ENCODE data around the gene SH3D19. TPM values are rescaled to one million over a fixed set of nuclear protein-coding genes. Genes with fewer than 3 reads are reported as not detected.

The SH3D19 gene
- total RNA-seq, 4 donors from 2014 or later, result 159 to 290 (median 244) TPM

- 50 to 60% methylated on average over 1 of the region's 1 CpG for WGBS, 2 donors
- peaks cover 0 to 48% (median 16%) of the 10 kb centered on the region in 4 donors for H3K4me1 ChIP-seq
- no peak for DNase-seq (ENCODE audit: low spot score in 2 of 2)
- H3K27ac ChIP-seq, result peak overlapping the region in 2 of 4 donors; percentile 92 to 94
- TF ChIP-seq EP300 (IDR thresholded peaks at IDR 0.05) (no peak), CTCF (IDR thresholded peaks at IDR 0.05) (no peak), POLR2A (IDR thresholded peaks at IDR 0.05) (no peak)
- no peaks in the 10 kb centered on the region for H3K36me3 ChIP-seq
- no peak overlapping the region for H3K4me3 ChIP-seq
- no peaks in the 10 kb centered on the region for H3K9me3 ChIP-seq
- no peaks in the 10 kb centered on the region for H3K27me3 ChIP-seq
Observed at GRCh38 chr4:151192556-151193235, 132.7 kb downstream of the SH3D19 start.

DNA sequence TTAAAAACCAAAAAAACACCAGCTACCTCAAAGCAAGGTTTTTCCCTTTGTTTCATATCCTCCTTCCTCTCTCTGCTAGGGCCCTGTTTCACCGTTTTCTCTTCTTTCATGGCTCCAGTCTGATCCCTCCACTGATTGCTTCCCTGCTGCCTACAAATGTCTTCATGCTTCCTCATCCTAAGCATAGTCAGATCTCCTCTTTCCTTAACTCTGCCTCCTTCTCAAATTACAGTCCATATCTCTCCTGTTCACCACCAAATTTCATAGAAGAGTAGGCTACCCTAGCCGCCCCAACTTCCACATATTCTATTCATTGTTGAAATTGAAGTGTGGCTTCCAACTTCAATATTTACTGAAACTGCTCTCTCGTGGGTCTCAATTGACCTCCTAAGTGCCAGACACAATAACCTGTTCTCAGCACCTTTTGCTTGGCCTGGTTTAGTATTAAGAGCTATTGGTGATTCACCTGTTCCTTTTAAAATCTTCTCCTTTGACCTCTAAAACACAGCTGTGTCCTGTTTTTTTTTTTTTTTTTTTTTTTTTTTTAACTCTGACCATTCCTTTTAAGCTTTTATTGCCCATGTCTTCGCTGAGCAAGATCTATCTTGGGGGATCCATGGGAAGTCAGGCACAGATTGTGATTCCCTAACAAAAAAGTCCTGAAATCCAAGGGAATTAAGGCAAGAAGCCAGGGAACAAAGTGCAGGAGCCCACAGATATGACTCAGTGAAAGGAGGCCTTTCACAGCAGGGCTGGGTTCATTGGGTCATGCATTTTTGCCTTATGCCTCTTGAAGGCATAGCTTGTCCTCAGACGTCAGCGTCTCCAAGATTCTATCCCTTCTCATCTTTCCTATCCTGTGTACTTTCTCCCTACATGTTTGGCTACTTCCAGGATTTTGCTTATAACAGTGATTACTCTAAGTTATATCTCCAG, 140.6 kb downstream of the SH3D19 start:
- 48 to 50% methylated on average over 6 of the region's 6 CpGs for WGBS, 2 donors
- no peaks in the 10 kb centered on the region for H3K36me3 ChIP-seq

GRCh38 chr4:151182455-151182996, 142.9 kb downstream of the SH3D19 start:
- peaks cover 0 to 28% (median 9%) of the 10 kb centered on the region in 4 donors for H3K4me1 ChIP-seq
- no peaks in the 10 kb centered on the region for H3K9me3 ChIP-seq
- 58 to 63% methylated on average over 5 of the region's 5 CpGs for WGBS, 2 donors
- TF ChIP-seq CTCF (IDR thresholded peaks at IDR 0.05), result no peak
- TF ChIP-seq EP300 (IDR thresholded peaks at IDR 0.05), result no peak
- no peak for TF ChIP-seq POLR2A (IDR thresholded peaks at IDR 0.05)
- no peaks in the 10 kb centered on the region for H3K36me3 ChIP-seq
- DNase-seq (ENCODE audit: low spot score in 2 of 2), result no peak
- peak overlapping the region in 2 of 4 donors; percentile 0 to 53 for H3K27ac ChIP-seq
- no peak overlapping the region for H3K4me3 ChIP-seq
- no peaks in the 10 kb centered on the region for H3K27me3 ChIP-seq

More for the DNA sequence above, 140.6 kb downstream of the SH3D19 start:
- peaks cover 0 to 28% (median 9%) of the 10 kb centered on the region in 4 donors for H3K4me1 ChIP-seq
- H3K27ac ChIP-seq, result peak overlapping the region in 3 of 4 donors; percentile 31 to 83 (median 54)
- no peaks in the 10 kb centered on the region for H3K27me3 ChIP-seq
- TF ChIP-seq CTCF (IDR thresholded peaks at IDR 0.05) (no peak), EP300 (IDR thresholded peaks at IDR 0.05) (peak in 1 of 2 donors; percentile 7)
- H3K4me3 ChIP-seq, result no peak overlapping the region
- H3K9me3 ChIP-seq, result no peaks in the 10 kb centered on the region
- no peak for DNase-seq (ENCODE audit: low spot score in 2 of 2)

- peak overlapping the region in 2 of 4 donors; percentile 22 to 57 for H3K27ac ChIP-seq
- 71% methylated on average over 2 of the region's 2 CpGs for WGBS, 2 donors
Observed at GRCh38 chr4:151176685-151177084, 148.7 kb downstream of the SH3D19 start.

More at GRCh38 chr4:151176685-151177084, 148.7 kb downstream of the SH3D19 start:
- TF ChIP-seq POLR2A (IDR thresholded peaks at IDR 0.05) (no peak), EP300 (IDR thresholded peaks at IDR 0.05) (no peak), CTCF (IDR thresholded peaks at IDR 0.05) (no peak)
- Histone ChIP-seq H3K4me3 (no peak overlapping the region), H3K27me3 (no peaks in the 10 kb centered on the region), H3K9me3 (no peaks in the 10 kb centered on the region), H3K4me1 (peaks cover 0 to 53% (median 13%) of the 10 kb centered on the region in 4 donors), H3K36me3 (peaks cover 0 to 26% (median 0%) of the 10 kb centered on the region in 3 donors)
- no peak for DNase-seq (ENCODE audit: low spot score in 2 of 2)

Data from tibial nerve (tissue), 4 donors.